VCaP (cell line): ENCODE measurements around the gene IQGAP3.
A peak's percentile ranks its signal among the peaks of the same experiment; 100 is the strongest.

Experiments used
- H3K27ac ChIP-seq: fragments of 450-650 bp; 2 replicates; pipeline ENCODE4 v1.5.1; 2017
- TF ChIP-seq, protein P1 (sequence below): fragments of 450-650 bp; conservative IDR thresholded peaks from 2 replicates; pipeline ENCODE4 v1.5.1; 2017; ENCODE audit warnings: mild to moderate bottlenecking, moderate library complexity

Gene IQGAP3

DNA sequence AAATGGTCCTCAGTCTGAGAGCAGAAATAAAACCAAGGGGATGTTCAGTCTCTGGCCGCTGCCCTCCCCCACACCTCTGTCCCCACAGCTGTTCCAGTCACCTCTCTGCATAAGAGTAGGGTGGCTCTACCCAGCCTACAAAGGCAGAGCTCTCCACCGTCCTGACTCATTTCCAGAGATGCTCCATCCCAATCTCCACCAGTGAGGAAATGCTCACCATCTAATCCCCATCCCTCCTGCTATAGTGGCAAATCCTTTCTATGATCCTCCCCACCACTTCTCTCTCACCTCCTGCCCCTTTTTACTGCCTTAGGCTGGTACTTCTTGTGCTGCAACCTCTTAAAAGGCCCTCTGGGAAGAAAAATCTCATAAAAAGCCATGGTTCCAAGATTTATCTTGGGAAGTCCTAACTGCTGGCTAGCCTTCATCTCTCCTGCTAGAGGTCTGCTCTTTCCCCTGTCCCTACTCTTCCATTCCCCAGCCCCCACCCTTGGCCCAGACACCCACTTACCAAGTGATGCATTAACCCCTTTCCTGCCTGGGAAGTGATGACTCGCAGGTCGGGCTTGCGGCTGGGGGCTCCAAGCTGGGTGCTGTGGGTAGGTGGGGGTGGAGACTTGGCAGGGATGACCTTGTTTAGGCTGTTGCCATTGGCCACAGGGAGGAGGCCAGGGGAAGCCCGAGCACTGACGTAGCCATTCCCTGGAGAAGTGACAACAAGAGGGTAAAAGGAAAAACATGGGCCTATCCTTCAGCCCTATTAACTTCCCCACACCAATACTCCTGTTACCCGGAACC lies 95.7 kb downstream of the IQGAP3 start:
- peak overlapping the region; percentile 98; the same call in 1 of the 2 replicates for H3K27ac ChIP-seq
- TF ChIP-seq, protein P1, sequence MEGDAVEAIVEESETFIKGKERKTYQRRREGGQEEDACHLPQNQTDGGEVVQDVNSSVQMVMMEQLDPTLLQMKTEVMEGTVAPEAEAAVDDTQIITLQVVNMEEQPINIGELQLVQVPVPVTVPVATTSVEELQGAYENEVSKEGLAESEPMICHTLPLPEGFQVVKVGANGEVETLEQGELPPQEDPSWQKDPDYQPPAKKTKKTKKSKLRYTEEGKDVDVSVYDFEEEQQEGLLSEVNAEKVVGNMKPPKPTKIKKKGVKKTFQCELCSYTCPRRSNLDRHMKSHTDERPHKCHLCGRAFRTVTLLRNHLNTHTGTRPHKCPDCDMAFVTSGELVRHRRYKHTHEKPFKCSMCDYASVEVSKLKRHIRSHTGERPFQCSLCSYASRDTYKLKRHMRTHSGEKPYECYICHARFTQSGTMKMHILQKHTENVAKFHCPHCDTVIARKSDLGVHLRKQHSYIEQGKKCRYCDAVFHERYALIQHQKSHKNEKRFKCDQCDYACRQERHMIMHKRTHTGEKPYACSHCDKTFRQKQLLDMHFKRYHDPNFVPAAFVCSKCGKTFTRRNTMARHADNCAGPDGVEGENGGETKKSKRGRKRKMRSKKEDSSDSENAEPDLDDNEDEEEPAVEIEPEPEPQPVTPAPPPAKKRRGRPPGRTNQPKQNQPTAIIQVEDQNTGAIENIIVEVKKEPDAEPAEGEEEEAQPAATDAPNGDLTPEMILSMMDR = no peak

DNA sequence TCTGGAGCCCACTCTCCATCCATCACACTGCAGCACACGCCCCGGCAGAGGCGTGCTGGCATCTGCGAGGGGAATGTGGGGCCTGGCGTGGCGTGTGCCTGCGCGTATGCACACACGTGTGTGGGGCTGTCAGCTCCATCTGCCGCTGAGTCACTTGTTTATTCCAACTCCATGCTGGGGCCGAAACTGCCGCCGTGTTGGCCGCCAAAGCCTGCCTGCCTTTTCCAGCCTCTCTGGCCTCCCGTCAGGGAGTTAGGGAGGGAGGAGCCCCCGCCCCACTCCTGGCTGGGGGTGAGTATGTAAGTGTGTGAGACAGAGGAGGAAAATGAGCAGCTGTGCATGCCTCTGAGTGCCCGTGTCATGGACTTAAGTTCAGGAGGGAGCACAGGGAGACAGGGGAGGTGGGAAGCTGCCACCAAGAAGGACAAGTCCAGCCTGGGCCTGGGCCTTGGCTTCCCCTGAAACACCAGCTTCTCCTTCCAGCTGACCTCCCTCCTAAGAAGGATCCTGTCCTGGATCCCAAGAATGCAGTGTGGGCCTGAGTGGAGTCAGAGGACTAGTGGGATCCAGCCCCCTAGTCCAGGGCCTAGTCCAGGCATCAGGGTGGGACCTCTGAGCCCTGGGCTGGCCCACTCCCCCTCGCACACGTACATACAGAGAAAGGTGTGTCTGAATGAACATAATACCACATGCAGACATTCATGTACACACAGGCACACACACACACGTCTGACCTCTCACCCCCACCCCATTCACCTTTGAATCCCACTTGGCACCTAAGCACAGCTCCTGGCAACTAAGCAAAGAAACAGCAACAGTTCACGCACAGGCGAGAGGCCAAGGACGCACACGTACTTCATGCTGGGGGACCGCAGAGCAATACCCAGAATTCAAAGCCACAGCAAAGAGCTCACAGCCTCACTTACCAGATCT lies 96.5 kb downstream of the IQGAP3 start:
- peak overlapping the region; percentile 98; the same call in 1 of the 2 replicates for H3K27ac ChIP-seq
- TF ChIP-seq, protein P1 = no peak
